B cell (primary cell): ENCODE results near the gene FTO. TPM values are rescaled to one million over a fixed set of nuclear protein-coding genes. Genes with fewer than 3 reads are reported as not detected.

Experiments
- ATAC-seq: fragments of 200-7000 bp; cut with Tn5 transposase; one replicate; pipeline ENCODE4 v1.10.0; 2021; ENCODE audit warnings: low read depth, mild to moderate bottlenecking, moderate number of reproducible peaks, moderate library complexity
- CTCF ChIA-PET: fragments of 350-600 bp; sonication (Branson Sonifier 250); formaldehyde crosslinking; loops from one replicate; lab custom pipeline; 2021; ENCODE audit warnings: antibody characterized with exemption, inconsistent platforms; lab: Charles Lee
- POLR2A ChIA-PET: fragments of 350-600 bp; sonication (Branson Sonifier 250); formaldehyde crosslinking; loops from one replicate; lab custom pipeline; 2021; ENCODE audit warnings: antibody characterized with exemption; lab: Charles Lee
- DNase-seq: peaks from one replicate; pipeline ENCODE4 v3.0.0; 2013
- H2AFZ ChIP-seq: 2 replicates; pipeline ENCODE4 v1.6.1; 2012; ENCODE audit warnings: mild to moderate bottlenecking, low read depth, low read length; ENCODE audit not compliant: insufficient read depth, poor library complexity, severe bottlenecking
- H3K27ac ChIP-seq, 2 donors: 1 replicate in 1 of 2; 2 replicates in 1 of 2; pipeline ENCODE4 v1.5.1; 2012 to 2013; ENCODE audit warnings: low read length in 2 of 2, mild to moderate bottlenecking in 2 of 2, moderate library complexity in 1 of 2
- H3K27me3 ChIP-seq, 4 experiments: fragments of 200-600 bp in 1 of 4; sonication (generic) in 1 of 4; replicated peaks in 1 of 4; 1 replicate in 2 of 4; 2 replicates in 2 of 4; pipeline versions ENCODE4 v1.6.1 to v1.7.0; 2013 to 2016; ENCODE audit warnings: low read length in 3 of 4, mild to moderate bottlenecking in 2 of 4, mixed read lengths in 1 of 4, moderate library complexity in 1 of 4; ENCODE audit not compliant: insufficient read depth in 4 of 4, control insufficient read depth in 3 of 4; ENCODE audit errors: control extremely low read depth in 1 of 4
- H3K36me3 ChIP-seq, 2 experiments: replicated peaks in 1 of 2; 1 replicate in 1 of 2; 2 replicates in 1 of 2; pipeline versions ENCODE4 v1.6.1 to v1.7.1; 2013; ENCODE audit warnings: low read length in 1 of 2; ENCODE audit not compliant: insufficient read depth in 2 of 2, control insufficient read depth in 1 of 2; ENCODE audit errors: control extremely low read depth in 1 of 2, extremely low read depth in 1 of 2
- H3K4me1 ChIP-seq, 2 donors: fragments of 200-600 bp in 1 of 2; sonication (generic) in 1 of 2; 1 replicate in 1 of 2; 2 replicates in 1 of 2; pipeline versions ENCODE4 v1.5.1 to v1.6.1; 2013 to 2017; ENCODE audit warnings: low read length in 2 of 2; ENCODE audit not compliant: control insufficient read depth in 2 of 2, insufficient read depth in 2 of 2
- H3K4me2 ChIP-seq: replicated peaks from 2 replicates; pipeline ENCODE3; 2012; ENCODE audit warnings: mild to moderate bottlenecking, low read depth, low read length; ENCODE audit not compliant: poor library complexity, severe bottlenecking
- H3K4me3 ChIP-seq, 5 experiments: fragments of 200-600 bp in 1 of 5; sonication (generic) in 1 of 5; 1 replicate in 3 of 5; 2 replicates in 2 of 5; pipeline versions ENCODE4 v1.5.1 to v1.7.0; 2011 to 2016; ENCODE audit warnings: low read length in 4 of 5, mild to moderate bottlenecking in 4 of 5, low read depth in 2 of 5, control low read depth in 1 of 5, moderate library complexity in 1 of 5; ENCODE audit not compliant: insufficient read depth in 1 of 5; ENCODE audit errors: control extremely low read depth in 1 of 5, extremely low read depth in 1 of 5
- H3K79me2 ChIP-seq: fragments of 200-600 bp; sonication (generic); one replicate; pipeline ENCODE4 v1.6.0; 2016; ENCODE audit warnings: low read length; ENCODE audit not compliant: control insufficient read depth, insufficient read depth
- H3K9ac ChIP-seq: fragments of 200-600 bp; sonication (generic); 2 replicates; pipeline ENCODE4 v1.6.1; 2017; ENCODE audit warnings: mild to moderate bottlenecking, low read length, moderate library complexity
- H3K9me3 ChIP-seq, 3 donors: one replicate each; pipeline versions ENCODE4 v1.6.1 to v1.7.1; 2013; ENCODE audit warnings: low read length in 2 of 3; ENCODE audit not compliant: control insufficient read depth in 2 of 3, insufficient read depth in 1 of 3; ENCODE audit errors: control extremely low read depth in 1 of 3
- H4K20me1 ChIP-seq: 2 replicates; pipeline ENCODE4 v1.6.0; 2012; ENCODE audit warnings: mild to moderate bottlenecking, low read length; ENCODE audit not compliant: insufficient read depth, control insufficient read depth, poor library complexity, severe bottlenecking
- H3K27ac Mint-ChIP-seq: one replicate; pipeline ENCODE4 v1.8.0; 2021; ENCODE audit warnings: mixed read lengths
- H3K27me3 Mint-ChIP-seq: one replicate; pipeline ENCODE4 v1.8.0; 2021; ENCODE audit warnings: mixed read lengths
- H3K4me1 Mint-ChIP-seq: one replicate; pipeline ENCODE4 v1.8.0; 2021; ENCODE audit warnings: mixed read lengths
- H3K4me3 Mint-ChIP-seq: one replicate; pipeline ENCODE4 v1.8.0; 2021; ENCODE audit warnings: mixed read lengths
- H3K9me3 Mint-ChIP-seq: one replicate; pipeline ENCODE4 v1.8.0; 2022; ENCODE audit warnings: mixed read lengths; ENCODE audit not compliant: insufficient read depth
- EZH2 ChIP-seq: IDR thresholded peaks from 2 replicates; pipeline ENCODE4 v1.6.1; 2012; ENCODE audit warnings: borderline replicate concordance, low read depth, mild to moderate bottlenecking, moderate library complexity, low read length; ENCODE audit not compliant: insufficient read depth, poor library complexity, severe bottlenecking
- WGBS: methylation state at CpG from one replicate; pipeline ENCODE4 v1.1.5; 2013; ENCODE audit warnings: missing lambda C conversion rate; ENCODE audit not compliant: insufficient coverage; 5-methylcytosine and 5-hydroxymethylcytosine counted together
- intact Hi-C: fragments of 100-400 bp; cut with micrococcal nuclease; formaldehyde crosslinking; loops from one replicate; pipeline ENCODE4 v1.10.0; 2022
- polyA plus RNA-seq: library from polyadenylated mRNA; depleted of rRNA; stranded (reverse); fragments of >200 nt; gene quantifications from 2 replicates; pipeline ENCODE4 v1.2.3, GENCODE V29; 2012
- total RNA-seq, 2 donors: library from RNA; stranded (reverse); fragments of 120-200 nt in 1 of 2; gene quantifications; 1 replicate in 1 of 2; 2 replicates in 1 of 2; pipeline versions ENCODE4 v1.2.3 to v1.2.4, GENCODE V29; 2013 to 2022
- TF ChIP-seq, protein P1 (sequence below): fragments of 200-600 bp; IDR thresholded peaks from one replicate; pipeline ENCODE4 v1.8.0; 2022; ENCODE audit warnings: antibody characterized with exemption, mild to moderate bottlenecking

FTO gene
- total and polyA plus RNA-seq, 2 donors (not counting 1 experiment from before 2014, with no cell fraction given), result 26.5 to 68.5 TPM

DNA sequence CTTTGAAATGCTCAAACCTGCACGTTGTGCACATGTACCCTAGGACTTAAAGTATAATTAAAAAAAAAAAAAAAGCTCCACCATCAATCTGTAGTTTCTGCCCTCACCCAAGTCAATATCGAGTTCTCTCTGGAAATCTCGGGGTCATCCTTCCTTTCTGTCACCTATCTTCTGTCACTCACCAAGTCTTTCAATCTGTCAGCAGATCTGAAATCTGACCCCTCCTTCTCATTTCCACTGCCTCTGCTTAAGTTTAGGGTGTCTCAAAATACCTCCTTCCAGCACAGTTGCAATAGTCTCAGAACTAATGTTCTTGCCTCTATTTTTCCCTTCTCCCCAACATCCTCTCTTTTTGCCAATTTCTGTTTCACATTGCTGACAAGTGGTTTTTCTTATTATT is 32.3 kb downstream of the FTO start:
- no peaks in the 10 kb centered on the region for H3K27me3 Mint-ChIP-seq

DNA sequence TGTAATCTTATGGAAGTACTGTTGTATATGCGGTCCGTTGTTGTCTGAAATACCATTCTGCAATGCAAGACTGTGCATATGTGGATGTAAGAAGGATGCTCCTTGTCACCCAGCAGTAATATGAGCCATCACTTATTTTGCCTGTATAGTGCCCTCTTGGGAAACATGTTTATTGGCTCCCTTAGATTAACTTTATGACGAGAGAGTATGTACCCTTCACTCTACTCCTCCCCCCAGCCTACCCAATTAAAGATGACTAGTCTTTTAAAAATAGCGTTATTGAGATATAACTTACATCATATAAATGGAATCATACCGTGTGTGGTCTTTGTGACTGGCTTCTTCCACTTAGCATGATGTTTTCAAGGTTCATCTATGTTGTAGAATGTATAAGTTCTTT is 33.6 kb downstream of the FTO start:
- no peak overlapping the region for H3K9ac ChIP-seq
- H3K4me3 Mint-ChIP-seq, result no peak overlapping the region
- H3K9me3 Mint-ChIP-seq, result no peaks in the 10 kb centered on the region
- WGBS, result 100% methylated on average over 1 of the region's 5 CpGs
- ATAC-seq (no peak), DNase-seq (no peak)
- H3K9me3 ChIP-seq, result no peaks in the 10 kb centered on the region
- H3K4me1 Mint-ChIP-seq, result peaks cover 19% of the 10 kb centered on the region
- no peak overlapping the region for H3K4me3 ChIP-seq
- H3K4me1 ChIP-seq, result no peaks in the 10 kb centered on the region
- TF ChIP-seq, protein P1, sequence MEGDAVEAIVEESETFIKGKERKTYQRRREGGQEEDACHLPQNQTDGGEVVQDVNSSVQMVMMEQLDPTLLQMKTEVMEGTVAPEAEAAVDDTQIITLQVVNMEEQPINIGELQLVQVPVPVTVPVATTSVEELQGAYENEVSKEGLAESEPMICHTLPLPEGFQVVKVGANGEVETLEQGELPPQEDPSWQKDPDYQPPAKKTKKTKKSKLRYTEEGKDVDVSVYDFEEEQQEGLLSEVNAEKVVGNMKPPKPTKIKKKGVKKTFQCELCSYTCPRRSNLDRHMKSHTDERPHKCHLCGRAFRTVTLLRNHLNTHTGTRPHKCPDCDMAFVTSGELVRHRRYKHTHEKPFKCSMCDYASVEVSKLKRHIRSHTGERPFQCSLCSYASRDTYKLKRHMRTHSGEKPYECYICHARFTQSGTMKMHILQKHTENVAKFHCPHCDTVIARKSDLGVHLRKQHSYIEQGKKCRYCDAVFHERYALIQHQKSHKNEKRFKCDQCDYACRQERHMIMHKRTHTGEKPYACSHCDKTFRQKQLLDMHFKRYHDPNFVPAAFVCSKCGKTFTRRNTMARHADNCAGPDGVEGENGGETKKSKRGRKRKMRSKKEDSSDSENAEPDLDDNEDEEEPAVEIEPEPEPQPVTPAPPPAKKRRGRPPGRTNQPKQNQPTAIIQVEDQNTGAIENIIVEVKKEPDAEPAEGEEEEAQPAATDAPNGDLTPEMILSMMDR, result no peak
- TF ChIP-seq EZH2, result no peak
- POLR2A ChIA-PET, result no interaction called here
- H3K4me2 ChIP-seq, result no peak overlapping the region
- H3K79me2 ChIP-seq, result peaks cover 29% of the 10 kb centered on the region
- intact Hi-C loops, result no loop called here
- no peak overlapping the region for H3K27ac Mint-ChIP-seq
- no peaks in the 10 kb centered on the region for H3K27me3 Mint-ChIP-seq
- H3K27ac ChIP-seq, result no peak overlapping the region
- no peaks in the 10 kb centered on the region for H3K36me3 ChIP-seq
- CTCF ChIA-PET, result no interaction called here
- H2AFZ ChIP-seq, result no peak overlapping the region
- no peaks in the 10 kb centered on the region for H3K27me3 ChIP-seq
- H4K20me1 ChIP-seq, result peaks cover 22% of the 10 kb centered on the region

More for the DNA sequence above, 32.3 kb downstream of the FTO start:
- POLR2A ChIA-PET, result no interaction called here
- peaks cover 28% of the 10 kb centered on the region for H4K20me1 ChIP-seq
- H3K9me3 ChIP-seq, result no peaks in the 10 kb centered on the region
- no peaks in the 10 kb centered on the region for H3K36me3 ChIP-seq
- intact Hi-C loops, result no loop called here
- TF ChIP-seq EZH2, result no peak
- TF ChIP-seq, protein P1, result no peak
- no peak overlapping the region for H3K4me3 Mint-ChIP-seq
- H3K4me2 ChIP-seq, result no peak overlapping the region
- H3K27ac ChIP-seq, result no peak overlapping the region
- no peak overlapping the region for H2AFZ ChIP-seq
- H3K79me2 ChIP-seq, result peaks cover 31% of the 10 kb centered on the region
- no peaks in the 10 kb centered on the region for H3K4me1 ChIP-seq
- peaks cover 23% of the 10 kb centered on the region for H3K4me1 Mint-ChIP-seq
- H3K27ac Mint-ChIP-seq, result no peak overlapping the region
- CTCF ChIA-PET, result interaction anchor here (1.2 kb wide), 1 partner anchor 8 kb away, joined by 3 read pairs; no protein-coding TSS in a partner anchor
- H3K9me3 Mint-ChIP-seq, result no peaks in the 10 kb centered on the region
- no peak for DNase-seq
- H3K9ac ChIP-seq, result no peak overlapping the region
- no peaks in the 10 kb centered on the region for H3K27me3 ChIP-seq
- ATAC-seq, result no peak
- 100% methylated on average over 2 of the region's 3 CpGs for WGBS
- H3K4me3 ChIP-seq, result no peak overlapping the region
